Smooth muscle cell (in vitro differentiated cells): ENCODE data around the gene FLYWCH2. TPM values are rescaled to one million over a fixed set of nuclear protein-coding genes. Genes with fewer than 3 reads are reported as not detected.

Experiments
- DNase-seq: peaks from one replicate; lab custom pipeline; 2025; ENCODE audit not compliant: unreplicated experiment; lab: John Stamatoyannopoulos, UW
- H2AFZ ChIP-seq: fragments of 200-600 bp; sonication (generic); 2 replicates; pipeline ENCODE4 v1.6.0; 2016; ENCODE audit warnings: antibody characterized with exemption, low read depth, mild to moderate bottlenecking
- H3F3A ChIP-seq: fragments of 200-600 bp; sonication (generic); 2 replicates; pipeline ENCODE4 v1.6.0; 2017; ENCODE audit warnings: antibody characterized with exemption, low read depth
- H3K27ac ChIP-seq: fragments of 200-600 bp; sonication (generic); 2 replicates; pipeline ENCODE4 v1.5.1; 2016; ENCODE audit warnings: low read depth, mild to moderate bottlenecking
- H3K27me3 ChIP-seq: fragments of 200-600 bp; sonication (generic); 2 replicates; pipeline ENCODE4 v1.6.1; 2016; ENCODE audit warnings: low read depth, mild to moderate bottlenecking
- H3K36me3 ChIP-seq: fragments of 200-600 bp; sonication (generic); 2 replicates; pipeline ENCODE4 v1.5.1; 2016; ENCODE audit warnings: low read depth
- H3K4me1 ChIP-seq: fragments of 200-600 bp; sonication (generic); 2 replicates; pipeline ENCODE4 v1.5.1; 2016; ENCODE audit warnings: low read depth
- H3K4me2 ChIP-seq: fragments of 200-600 bp; sonication (generic); 2 replicates; pipeline ENCODE4 v1.6.0; 2016; ENCODE audit warnings: mild to moderate bottlenecking
- H3K4me3 ChIP-seq: fragments of 200-600 bp; sonication (generic); 2 replicates; pipeline ENCODE4 v1.5.1; 2016; ENCODE audit warnings: mild to moderate bottlenecking
- H3K79me2 ChIP-seq: fragments of 200-600 bp; sonication (generic); 2 replicates; pipeline ENCODE4 v1.6.0; 2016; ENCODE audit warnings: low read depth, mild to moderate bottlenecking
- H3K9ac ChIP-seq: fragments of 200-600 bp; sonication (generic); 2 replicates; pipeline ENCODE4 v1.6.0; 2016; ENCODE audit warnings: low read depth
- H3K9me3 ChIP-seq: fragments of 200-600 bp; sonication (generic); replicated peaks from 2 replicates; pipeline ENCODE4 v1.5.1; 2016; ENCODE audit warnings: low read depth
- H4K20me1 ChIP-seq: fragments of 200-600 bp; sonication (generic); 2 replicates; pipeline ENCODE4 v1.6.0; 2016; ENCODE audit warnings: low read depth
- WGBS: methylation state at CpG from one replicate; pipeline ENCODE4 v1.1.7; 2016; ENCODE audit warnings: low lambda C conversion rate; 5-methylcytosine and 5-hydroxymethylcytosine counted together
- polyA plus RNA-seq: library from polyadenylated mRNA; unstranded; fragments of >200 nt; fragmentation: Nextera tagmentation; extraction: Ambion mirVana; gene quantifications from 2 replicates; pipeline ENCODE4 v1.2.1, GENCODE V29; 2016
- total RNA-seq: library from RNA; depleted of rRNA; stranded (reverse); fragments of >200 nt; gene quantifications from 2 replicates; pipeline ENCODE4 v1.2.3, GENCODE V29; 2014
- TF ChIP-seq, protein P1 (sequence below): fragments of 200-600 bp; sonication (generic); IDR thresholded peaks from 2 replicates; pipeline ENCODE4 v1.5.1; 2017; ENCODE audit warnings: borderline replicate concordance, mild to moderate bottlenecking, antibody characterized with exemption; ENCODE audit not compliant: insufficient read depth, poor library complexity, severe bottlenecking

Gene FLYWCH2
- total and polyA plus RNA-seq, 2 experiments from 2014 or later = 31.7 to 52.7 TPM

DNA sequence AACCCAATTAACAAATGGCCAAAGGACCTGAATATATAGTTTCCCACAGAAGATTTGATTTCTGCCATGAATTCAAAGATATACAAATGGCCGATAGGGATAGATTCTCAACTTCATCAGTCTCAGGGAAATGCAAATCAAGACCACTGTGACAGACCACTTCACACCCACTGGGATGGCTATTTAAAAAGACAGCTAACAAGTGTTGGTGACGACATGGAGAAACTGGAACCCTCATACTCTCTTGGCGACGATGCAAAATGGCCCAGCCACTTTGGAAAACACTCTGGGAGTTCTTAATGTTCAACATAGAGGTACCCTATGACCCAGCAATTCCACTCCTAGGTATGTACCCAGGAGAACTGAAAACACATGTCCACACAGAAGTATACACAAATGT lies 63.6 kb downstream of the FLYWCH2 start:
- Histone ChIP-seq H3K36me3 (no peaks in the 10 kb centered on the region), H3K4me2 (no peak overlapping the region), H3K27me3 (no peaks in the 10 kb centered on the region), H3K9ac (no peak overlapping the region), H3K9me3 (no peaks in the 10 kb centered on the region), H3K79me2 (no peaks in the 10 kb centered on the region), H4K20me1 (no peaks in the 10 kb centered on the region), H3F3A (no peaks in the 10 kb centered on the region), H3K4me1 (no peaks in the 10 kb centered on the region), H3K4me3 (no peak overlapping the region), H3K27ac (no peak overlapping the region), H2AFZ (no peak overlapping the region)
- TF ChIP-seq, protein P1, sequence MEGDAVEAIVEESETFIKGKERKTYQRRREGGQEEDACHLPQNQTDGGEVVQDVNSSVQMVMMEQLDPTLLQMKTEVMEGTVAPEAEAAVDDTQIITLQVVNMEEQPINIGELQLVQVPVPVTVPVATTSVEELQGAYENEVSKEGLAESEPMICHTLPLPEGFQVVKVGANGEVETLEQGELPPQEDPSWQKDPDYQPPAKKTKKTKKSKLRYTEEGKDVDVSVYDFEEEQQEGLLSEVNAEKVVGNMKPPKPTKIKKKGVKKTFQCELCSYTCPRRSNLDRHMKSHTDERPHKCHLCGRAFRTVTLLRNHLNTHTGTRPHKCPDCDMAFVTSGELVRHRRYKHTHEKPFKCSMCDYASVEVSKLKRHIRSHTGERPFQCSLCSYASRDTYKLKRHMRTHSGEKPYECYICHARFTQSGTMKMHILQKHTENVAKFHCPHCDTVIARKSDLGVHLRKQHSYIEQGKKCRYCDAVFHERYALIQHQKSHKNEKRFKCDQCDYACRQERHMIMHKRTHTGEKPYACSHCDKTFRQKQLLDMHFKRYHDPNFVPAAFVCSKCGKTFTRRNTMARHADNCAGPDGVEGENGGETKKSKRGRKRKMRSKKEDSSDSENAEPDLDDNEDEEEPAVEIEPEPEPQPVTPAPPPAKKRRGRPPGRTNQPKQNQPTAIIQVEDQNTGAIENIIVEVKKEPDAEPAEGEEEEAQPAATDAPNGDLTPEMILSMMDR = no peak
- 98% methylated on average over 4 of the region's 4 CpGs for WGBS
- DNase-seq = no peak

Other genes starting within 250 kb of the FLYWCH2 start
- gene KCTD5, start 200.7 kb upstream of the FLYWCH2 start, total RNA-seq = 27.0 and 38.2 TPM in 2 replicates
- 35.5 and 36.6 TPM in 2 replicates for gene KCTD5, start 200.7 kb upstream of the FLYWCH2 start, polyA plus RNA-seq
- 0.63 and 2.7 TPM in 2 replicates for gene PRSS27, start 163.0 kb upstream of the FLYWCH2 start, total RNA-seq
- 2.3 and 3.3 TPM in 2 replicates for gene PRSS27, start 163.0 kb upstream of the FLYWCH2 start, polyA plus RNA-seq
- 83.0 and 125 TPM in 2 replicates for gene SRRM2, start 130.6 kb upstream of the FLYWCH2 start, total RNA-seq
- gene SRRM2, start 130.6 kb upstream of the FLYWCH2 start, polyA plus RNA-seq = 280 and 434 TPM in 2 replicates
- 529 and 1,090 TPM in 2 replicates for gene ELOB, start 105.9 kb upstream of the FLYWCH2 start, total RNA-seq
- gene ELOB, start 105.9 kb upstream of the FLYWCH2 start, polyA plus RNA-seq = 709 and 739 TPM in 2 replicates
- not detected in 2 replicates for gene PRSS33, start 95.7 kb upstream of the FLYWCH2 start, total RNA-seq
- not detected in 2 replicates for gene PRSS33, start 95.7 kb upstream of the FLYWCH2 start, polyA plus RNA-seq
- not detected in 2 replicates for gene PRSS41, start 84.7 kb upstream of the FLYWCH2 start, total RNA-seq
- not detected in 2 replicates for gene PRSS41, start 84.7 kb upstream of the FLYWCH2 start, polyA plus RNA-seq
- not detected in 2 replicates for gene PRSS21, start 66.0 kb upstream of the FLYWCH2 start, total RNA-seq
- not detected in 2 replicates for gene PRSS21, start 66.0 kb upstream of the FLYWCH2 start, polyA plus RNA-seq
- gene ZG16B, start 52.9 kb upstream of the FLYWCH2 start, total RNA-seq = not detected in 2 replicates
- not detected in 2 replicates for gene ZG16B, start 52.9 kb upstream of the FLYWCH2 start, polyA plus RNA-seq
- gene PRSS22, start 25.0 kb upstream of the FLYWCH2 start, total RNA-seq = 2.2 TPM in 1 of 2 replicates, not detected in the other
- gene PRSS22, start 25.0 kb upstream of the FLYWCH2 start, polyA plus RNA-seq = 0.79 and 3.7 TPM in 2 replicates
- gene FLYWCH1, start 28.7 kb downstream of the FLYWCH2 start, total RNA-seq = 13.5 and 26.1 TPM in 2 replicates
- 26.0 and 26.4 TPM in 2 replicates for gene FLYWCH1, start 28.7 kb downstream of the FLYWCH2 start, polyA plus RNA-seq
- gene KREMEN2, start 81.1 kb downstream of the FLYWCH2 start, total RNA-seq = 0.27 and 1.3 TPM in 2 replicates
- gene KREMEN2, start 81.1 kb downstream of the FLYWCH2 start, polyA plus RNA-seq = 2.0 TPM in 2 replicates
- gene PAQR4, start 86.1 kb downstream of the FLYWCH2 start, total RNA-seq = 4.6 and 4.8 TPM in 2 replicates
- 7.9 and 9.3 TPM in 2 replicates for gene PAQR4, start 86.1 kb downstream of the FLYWCH2 start, polyA plus RNA-seq
- 10.4 and 13.8 TPM in 2 replicates for gene PKMYT1, start 97.2 kb downstream of the FLYWCH2 start, total RNA-seq
- gene PKMYT1, start 97.2 kb downstream of the FLYWCH2 start, polyA plus RNA-seq = 28.9 and 32.6 TPM in 2 replicates
- 1.3 and 1.8 TPM in 2 replicates for gene CLDN9, start 129.7 kb downstream of the FLYWCH2 start, total RNA-seq
- 0.81 and 4.5 TPM in 2 replicates for gene CLDN9, start 129.7 kb downstream of the FLYWCH2 start, polyA plus RNA-seq
- gene CLDN6, start 135.0 kb downstream of the FLYWCH2 start, total RNA-seq = 97.0 and 113 TPM in 2 replicates
- gene CLDN6, start 135.0 kb downstream of the FLYWCH2 start, polyA plus RNA-seq = 55.4 and 365 TPM in 2 replicates
- gene TNFRSF12A, start 137.2 kb downstream of the FLYWCH2 start, total RNA-seq = 192 and 219 TPM in 2 replicates
- gene TNFRSF12A, start 137.2 kb downstream of the FLYWCH2 start, polyA plus RNA-seq = 386 and 512 TPM in 2 replicates
- 63.3 and 73.5 TPM in 2 replicates for gene HCFC1R1, start 140.7 kb downstream of the FLYWCH2 start, total RNA-seq
- 337 and 367 TPM in 2 replicates for gene HCFC1R1, start 140.7 kb downstream of the FLYWCH2 start, polyA plus RNA-seq
- 24.1 and 28.9 TPM in 2 replicates for gene THOC6, start 140.8 kb downstream of the FLYWCH2 start, total RNA-seq
- gene THOC6, start 140.8 kb downstream of the FLYWCH2 start, polyA plus RNA-seq = 59.4 and 83.9 TPM in 2 replicates
- gene BICDL2, start 153.7 kb downstream of the FLYWCH2 start, total RNA-seq = 0.49 and 1.5 TPM in 2 replicates
- 0.86 and 7.9 TPM in 2 replicates for gene BICDL2, start 153.7 kb downstream of the FLYWCH2 start, polyA plus RNA-seq
- 0.36 and 0.90 TPM in 2 replicates for gene MMP25, start 163.3 kb downstream of the FLYWCH2 start, total RNA-seq
- gene MMP25, start 163.3 kb downstream of the FLYWCH2 start, polyA plus RNA-seq = 1.3 and 3.5 TPM in 2 replicates
- 25.1 and 26.3 TPM in 2 replicates for gene IL32, start 182.4 kb downstream of the FLYWCH2 start, total RNA-seq
- 27.7 and 35.0 TPM in 2 replicates for gene IL32, start 182.4 kb downstream of the FLYWCH2 start, polyA plus RNA-seq
- not detected in 2 replicates for gene ZSCAN10, start 216.1 kb downstream of the FLYWCH2 start, total RNA-seq
- gene ZSCAN10, start 216.1 kb downstream of the FLYWCH2 start, polyA plus RNA-seq = 0.30 TPM in 1 of 2 replicates, not detected in the other
- gene ZNF205, start 229.4 kb downstream of the FLYWCH2 start, total RNA-seq = 7.2 and 7.9 TPM in 2 replicates
- gene ZNF205, start 229.4 kb downstream of the FLYWCH2 start, polyA plus RNA-seq = 11.9 and 12.8 TPM in 2 replicates